ENCODE results near the gene CHTF8.
A peak's percentile ranks its signal among the peaks of the same experiment; 100 is the strongest.
"Not testable (repeated sequence)": the region's sequence is repeated elsewhere in the genome, so short reads cannot be mapped to it uniquely, and the experiment has no call there.

Gene CHTF8

GRCh38 chr16:69138608-69139007, 6.2 kb upstream of the CHTF8 start:
- no peak for DNase-seq

- DNase-seq, result no peak
These were observed 1.1 kb upstream of the CHTF8 start for GRCh38 chr16:69133373-69133954.

- peak; percentile 58 to 77 for DNase-seq
These were observed 457 bp downstream of the CHTF8 start for GRCh38 chr16:69131839-69132423.

GRCh38 chr16:69131167-69131838, 1.1 kb downstream of the CHTF8 start:
- DNase-seq, result peak in 1 of 2 donors; percentile 30

GRCh38 chr16:69130461-69130860, 1.9 kb downstream of the CHTF8 start:
- peak in 1 of 2 donors; percentile 14 for DNase-seq

GRCh38 chr16:69127966-69128510, 4.3 kb downstream of the CHTF8 start:
- DNase-seq, result no peak

GRCh38 chr16:69126801-69127200, 5.6 kb downstream of the CHTF8 start:
- not testable (repeated sequence) for DNase-seq

GRCh38 chr16:69126221-69126620, 6.2 kb downstream of the CHTF8 start:
- DNase-seq, result no peak

GRCh38 chr16:69124961-69125360, 7.4 kb downstream of the CHTF8 start:
- not testable (repeated sequence) for DNase-seq

GRCh38 chr16:69124406-69124805, 8.0 kb downstream of the CHTF8 start:
- not testable (repeated sequence) for DNase-seq

- DNase-seq, result peak; percentile 67 to 77
These were observed 8.5 kb downstream of the CHTF8 start for GRCh38 chr16:69123910-69124309.

GRCh38 chr16:69120096-69120664, 12.2 kb downstream of the CHTF8 start:
- no peak for DNase-seq

GRCh38 chr16:69119536-69119935, 12.9 kb downstream of the CHTF8 start:
- no peak for DNase-seq

- DNase-seq, result no peak
These were observed 13.4 kb downstream of the CHTF8 start for GRCh38 chr16:69118994-69119393.

GRCh38 chr16:69118468-69118867, 13.9 kb downstream of the CHTF8 start:
- DNase-seq, result no peak

- DNase-seq, result no peak
These were observed 15.5 kb downstream of the CHTF8 start for GRCh38 chr16:69116906-69117305.

GRCh38 chr16:69116256-69116875, 16.0 kb downstream of the CHTF8 start:
- no peak for DNase-seq

GRCh38 chr16:69115837-69116236, 16.6 kb downstream of the CHTF8 start:
- no peak for DNase-seq

GRCh38 chr16:69115361-69115760, 17.0 kb downstream of the CHTF8 start:
- DNase-seq, result no peak

GRCh38 chr16:69114976-69115355, 17.4 kb downstream of the CHTF8 start:
- no peak for DNase-seq

GRCh38 chr16:69114346-69114975, 17.9 kb downstream of the CHTF8 start:
- DNase-seq, result no peak

- no peak for DNase-seq
These were observed 19.2 kb downstream of the CHTF8 start for GRCh38 chr16:69113216-69113615.
